ENCODE data around the gene DOK5.

Gene DOK5

GRCh38 chr20:54510541-54511129 lies 35.2 kb downstream of the DOK5 start:
- in situ Hi-C loops (cut with HindIII; ENCODE audit: low sequenced_read_pairs), result no loop called here

GRCh38 chr20:54512694-54513093 lies 37.3 kb downstream of the DOK5 start:
- in situ Hi-C loops (cut with HindIII; ENCODE audit: low sequenced_read_pairs), result no loop called here

GRCh38 chr20:54514028-54514607 lies 38.7 kb downstream of the DOK5 start:
- in situ Hi-C loops (cut with HindIII; ENCODE audit: low sequenced_read_pairs), result no loop called here

GRCh38 chr20:54515793-54516628 lies 40.6 kb downstream of the DOK5 start:
- in situ Hi-C loops (cut with HindIII; ENCODE audit: low sequenced_read_pairs), result no loop called here

- in situ Hi-C loops (cut with HindIII; ENCODE audit: low sequenced_read_pairs), result no loop called here
These were observed 42.0 kb downstream of the DOK5 start for GRCh38 chr20:54517241-54517975.

- in situ Hi-C loops (cut with HindIII; ENCODE audit: low sequenced_read_pairs), result no loop called here
These were observed 49.5 kb downstream of the DOK5 start for GRCh38 chr20:54524849-54525248.

GRCh38 chr20:54525916-54526590 lies 50.7 kb downstream of the DOK5 start:
- in situ Hi-C loops (cut with HindIII; ENCODE audit: low sequenced_read_pairs), result no loop called here

GRCh38 chr20:54526801-54527200 lies 51.4 kb downstream of the DOK5 start:
- in situ Hi-C loops (cut with HindIII; ENCODE audit: low sequenced_read_pairs), result no loop called here

GRCh38 chr20:54532573-54532972 lies 57.2 kb downstream of the DOK5 start:
- in situ Hi-C loops (cut with HindIII; ENCODE audit: low sequenced_read_pairs), result no loop called here

- in situ Hi-C loops (cut with HindIII; ENCODE audit: low sequenced_read_pairs), result no loop called here
These were observed 58.7 kb downstream of the DOK5 start for GRCh38 chr20:54534101-54534500.

GRCh38 chr20:54535033-54535432 lies 59.6 kb downstream of the DOK5 start:
- in situ Hi-C loops (cut with HindIII; ENCODE audit: low sequenced_read_pairs), result no loop called here

- in situ Hi-C loops (cut with HindIII; ENCODE audit: low sequenced_read_pairs), result no loop called here
These were observed 60.4 kb downstream of the DOK5 start for GRCh38 chr20:54535746-54536145.

GRCh38 chr20:54539521-54540046 lies 64.2 kb downstream of the DOK5 start:
- in situ Hi-C loops (cut with HindIII; ENCODE audit: low sequenced_read_pairs), result no loop called here

- in situ Hi-C loops (cut with HindIII; ENCODE audit: low sequenced_read_pairs), result no loop called here
These were observed 68.0 kb downstream of the DOK5 start for GRCh38 chr20:54543369-54543768.

- in situ Hi-C loops (cut with HindIII; ENCODE audit: low sequenced_read_pairs), result no loop called here
These were observed 70.4 kb downstream of the DOK5 start for GRCh38 chr20:54545676-54546358.

- in situ Hi-C loops (cut with HindIII; ENCODE audit: low sequenced_read_pairs), result no loop called here
These were observed 73.5 kb downstream of the DOK5 start for GRCh38 chr20:54548849-54549248.

- in situ Hi-C loops (cut with HindIII; ENCODE audit: low sequenced_read_pairs), result no loop called here
These were observed 74.4 kb downstream of the DOK5 start for GRCh38 chr20:54549658-54550326.

- in situ Hi-C loops (cut with HindIII; ENCODE audit: low sequenced_read_pairs), result no loop called here
These were observed 75.5 kb downstream of the DOK5 start for GRCh38 chr20:54550776-54551396.

GRCh38 chr20:54554006-54554405 lies 78.6 kb downstream of the DOK5 start:
- in situ Hi-C loops (cut with HindIII; ENCODE audit: low sequenced_read_pairs), result no loop called here
